DND-41 (cell line): ENCODE results near the gene PAPOLG.

ENCODE experiments used
- ATAC-seq: fragments of 200-7000 bp; cut with Tn5 transposase; 3 replicates; pipeline ENCODE4 v1.9.1; 2021; ENCODE audit warnings: low read depth; ENCODE audit not compliant: insufficient read depth
- DNase-seq: peaks from one replicate; pipeline ENCODE4 v3.0.0-alpha.2; 2020
- H2AFZ ChIP-seq: 2 replicates; pipeline ENCODE4 v1.6.0; 2012; ENCODE audit warnings: low read depth, low read length
- H3K27ac ChIP-seq: 2 replicates; pipeline ENCODE4 v1.5.1; 2012; ENCODE audit warnings: low read length, inconsistent platforms
- H3K27me3 ChIP-seq: fragments of 200-600 bp; sonication (generic); 2 replicates; pipeline ENCODE4 v1.6.0; 2012; ENCODE audit warnings: low read length, mild to moderate bottlenecking, inconsistent platforms; ENCODE audit not compliant: insufficient read depth, poor library complexity
- H3K36me3 ChIP-seq: 2 replicates; pipeline ENCODE4 v1.5.1; 2012; ENCODE audit warnings: low read length, inconsistent platforms; ENCODE audit not compliant: insufficient read depth
- H3K4me1 ChIP-seq: 2 replicates; pipeline ENCODE4 v1.5.1; 2012; ENCODE audit warnings: mild to moderate bottlenecking, low read length; ENCODE audit not compliant: insufficient read depth
- H3K4me2 ChIP-seq: 2 replicates; pipeline ENCODE4 v1.6.0; 2012; ENCODE audit warnings: mild to moderate bottlenecking, moderate library complexity, low read length, inconsistent platforms; ENCODE audit not compliant: insufficient read depth
- H3K4me3 ChIP-seq, 2 experiments: fragments of 200-600 bp in 1 of 2; shearing (Covaris generic) in 1 of 2; 2 replicates each; pipeline ENCODE4 v1.5.1; 2012 to 2016; ENCODE audit warnings: inconsistent platforms in 2 of 2, low read length in 2 of 2, mild to moderate bottlenecking in 2 of 2, low read depth in 1 of 2, moderate library complexity in 1 of 2
- H3K79me2 ChIP-seq: 2 replicates; pipeline ENCODE4 v1.6.0; 2012; ENCODE audit warnings: low read length, inconsistent platforms; ENCODE audit not compliant: insufficient read depth
- H3K9ac ChIP-seq: 2 replicates; pipeline ENCODE4 v1.6.0; 2012; ENCODE audit warnings: low read depth, mild to moderate bottlenecking, inconsistent platforms, low read length, moderate library complexity
- H3K9me3 ChIP-seq: 2 replicates; pipeline ENCODE4 v1.5.1; 2012; ENCODE audit warnings: low read length, moderate library complexity, mild to moderate bottlenecking, inconsistent platforms; ENCODE audit not compliant: insufficient read depth, severe bottlenecking
- H4K20me1 ChIP-seq: 2 replicates; pipeline ENCODE4 v1.6.0; 2012; ENCODE audit warnings: low read length; ENCODE audit not compliant: insufficient read depth
- CTCF ChIP-seq: IDR thresholded peaks from 2 replicates; pipeline ENCODE4 v1.5.1; 2012; ENCODE audit warnings: borderline replicate concordance, low read length, moderate library complexity, mild to moderate bottlenecking; ENCODE audit not compliant: poor library complexity, severe bottlenecking; ENCODE audit errors: extremely low read depth
- EZH2 ChIP-seq: IDR thresholded peaks from 3 replicates; pipeline ENCODE4 v1.6.1; 2012; ENCODE audit warnings: borderline replicate concordance, low read depth, mild to moderate bottlenecking, moderate library complexity, low read length, inconsistent platforms; ENCODE audit not compliant: severe bottlenecking

PAPOLG gene

DNA sequence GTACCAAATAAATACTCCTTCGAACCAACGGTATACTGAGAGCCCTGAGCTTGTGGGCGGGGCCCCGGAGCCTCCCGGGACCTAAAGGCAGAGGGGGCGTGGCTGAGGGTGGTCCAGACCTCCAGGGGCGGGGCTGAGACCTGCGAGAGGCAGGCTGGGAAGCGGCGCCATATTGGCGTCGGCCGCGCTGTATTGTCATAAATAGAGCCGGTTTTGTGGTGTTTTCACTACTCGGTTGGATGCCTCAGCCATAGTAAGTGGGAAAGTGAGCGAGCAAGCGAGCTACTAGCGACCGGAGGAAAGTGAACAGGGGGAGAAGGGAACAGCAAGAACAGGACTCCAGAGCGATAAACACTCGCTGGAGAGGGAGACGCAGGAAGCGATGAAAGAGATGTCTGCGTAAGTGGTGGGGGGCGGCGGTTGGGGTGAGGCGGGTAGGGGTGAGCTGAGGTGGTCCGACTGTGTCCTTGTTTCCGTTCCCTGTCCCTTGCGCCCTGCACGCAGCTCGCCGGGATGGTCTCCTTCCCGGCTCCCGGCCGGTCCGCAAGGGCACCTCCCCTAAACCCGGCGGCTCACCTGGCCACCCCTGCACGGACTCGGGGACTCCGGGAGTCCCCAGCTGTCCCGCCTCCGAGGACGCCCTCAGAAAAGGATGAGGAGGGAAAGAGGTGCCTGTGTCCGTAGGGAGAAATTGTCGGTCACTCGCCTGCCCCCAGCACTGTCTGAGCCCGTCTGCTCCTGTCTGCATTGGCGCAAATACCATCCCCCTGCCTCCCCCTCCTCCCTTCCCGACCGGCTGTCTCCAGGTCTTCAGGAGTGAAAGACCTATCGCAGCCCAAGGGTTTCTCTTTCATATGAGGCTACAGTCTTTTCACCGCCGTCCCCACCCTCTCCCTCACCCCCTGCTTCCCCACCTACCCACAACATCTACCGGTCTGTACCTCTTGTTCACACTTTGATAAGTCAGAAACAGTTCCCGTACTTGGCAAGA is at the start of gene PAPOLG:
Gene PAPOLG (plus strand): TSS at position 172 of the 991 bp plus-strand sequence. CDS start 211 bp downstream, at position 383.
- Histone ChIP-seq H3K27me3 (no peaks in the 10 kb centered on the region), H4K20me1 (peaks cover 7% of the 10 kb centered on the region; the same call in 1 of the 2 replicates), H3K4me3 (peak within 1 kb of the TSS; percentile 66 to 85), H3K36me3 (peaks cover 22% of the 10 kb centered on the region), H3K79me2 (peaks cover 52% of the 10 kb centered on the region), H3K9ac (peak within 1 kb of the TSS; percentile 74), H3K27ac (peak within 1 kb of the TSS; percentile 94), H3K9me3 (no peaks in the 10 kb centered on the region), H2AFZ (peak within 1 kb of the TSS; percentile 97), H3K4me2 (peak within 1 kb of the TSS; percentile 67), H3K4me1 (peaks cover 28% of the 10 kb centered on the region)
- peak; percentile 98 for ATAC-seq
- no peak for TF ChIP-seq CTCF
- peak; percentile 97 for DNase-seq

DNA sequence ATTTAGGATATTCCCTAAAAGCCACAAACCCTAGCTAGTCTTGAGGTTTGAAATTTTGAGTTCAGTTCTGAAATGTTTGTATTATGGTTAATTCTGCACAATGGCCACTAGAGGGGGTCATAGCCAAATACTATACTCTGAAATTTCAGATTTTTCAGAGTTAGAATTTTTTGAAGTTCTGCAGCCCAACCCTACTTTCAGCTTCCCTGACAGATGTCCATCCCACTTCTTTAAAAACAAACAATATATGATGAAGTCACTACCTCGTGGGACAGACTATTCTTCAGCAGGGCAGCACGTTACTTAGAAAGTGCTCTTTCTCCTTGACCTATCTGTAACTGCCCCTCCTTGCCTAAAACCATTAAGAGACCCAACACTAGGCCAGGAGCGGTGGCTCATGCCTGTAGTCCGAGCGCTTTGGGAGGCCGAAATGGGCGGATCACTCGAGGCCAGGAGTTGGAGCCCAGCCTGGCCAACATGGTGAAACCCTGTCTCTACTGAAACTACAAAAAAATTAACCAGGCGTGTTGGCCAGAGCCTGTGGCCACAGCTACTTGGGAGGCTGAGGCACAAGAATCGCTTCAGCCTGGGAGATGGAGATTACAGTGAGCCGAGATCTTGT is 48.2 kb upstream of the PAPOLG start:
- Histone ChIP-seq H3K9ac (no peak overlapping the region), H3K27me3 (no peaks in the 10 kb centered on the region), H3K4me1 (no peaks in the 10 kb centered on the region), H3K27ac (no peak overlapping the region), H4K20me1 (no peaks in the 10 kb centered on the region), H3K4me3 (no peak overlapping the region), H3K9me3 (no peaks in the 10 kb centered on the region), H3K79me2 (no peaks in the 10 kb centered on the region), H3K4me2 (no peak overlapping the region), H2AFZ (0 out of 2 replicates have a peak overlapping the region, but pooled peaks have one; percentile 19), H3K36me3 (no peaks in the 10 kb centered on the region)
- DNase-seq = no peak
- peak; percentile 75 for TF ChIP-seq CTCF
- no peak for TF ChIP-seq EZH2
- ATAC-seq = peak; percentile 72

GRCh38 chr2:60708630-60709320 is 47.3 kb upstream of the PAPOLG start:
- no peak overlapping the region for H2AFZ ChIP-seq
- no peak overlapping the region for H3K9ac ChIP-seq
- no peak for ATAC-seq
- TF ChIP-seq EZH2 (no peak), CTCF (no peak)
- no peak overlapping the region for H3K4me2 ChIP-seq
- H3K36me3 ChIP-seq = no peaks in the 10 kb centered on the region
- H3K27ac ChIP-seq = no peak overlapping the region
- H3K4me3 ChIP-seq = no peak overlapping the region
- no peaks in the 10 kb centered on the region for H3K79me2 ChIP-seq
- H3K9me3 ChIP-seq = no peaks in the 10 kb centered on the region
- H4K20me1 ChIP-seq = no peaks in the 10 kb centered on the region
- no peaks in the 10 kb centered on the region for H3K27me3 ChIP-seq
- DNase-seq = no peak
- H3K4me1 ChIP-seq = no peaks in the 10 kb centered on the region
